GM21723 (cell line): Measurements from ENCODE around the gene LCE2C.

Experiments used
- ATAC-seq: cut with Tn5 transposase; IDR thresholded peaks from one replicate; pipeline ENCODE4 v1.9.1; 2021; ENCODE audit warnings: mild to moderate bottlenecking, moderate library complexity; ENCODE audit not compliant: unreplicated experiment

The LCE2C gene

GRCh38 chr1:152718238-152718637 lies 43.2 kb downstream of the LCE2C start:
- no peak for ATAC-seq

DNA sequence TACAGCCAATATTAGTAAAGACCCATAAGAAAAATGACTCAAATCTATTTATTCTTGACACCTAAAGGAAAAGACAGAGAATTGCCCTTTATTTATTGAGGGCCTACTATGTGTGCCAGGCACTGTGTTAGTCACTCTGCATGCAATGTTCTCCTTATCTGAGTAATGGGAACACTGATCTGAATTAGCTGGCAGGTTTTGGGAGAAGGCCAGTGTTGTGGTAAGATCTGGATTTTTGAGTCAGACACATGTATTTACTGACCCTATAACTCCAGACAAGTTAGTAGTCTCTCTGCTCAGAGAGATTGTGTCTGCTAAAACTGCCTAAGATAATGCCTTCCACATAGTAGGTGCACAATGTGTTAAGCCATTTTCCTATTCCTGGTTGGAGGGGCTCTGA lies 50.2 kb downstream of the LCE2C start:
- no peak for ATAC-seq
